HG03565 (cell line): ENCODE results near the gene PODXL.

Experiments
- ATAC-seq: cut with Tn5 transposase; IDR thresholded peaks from one replicate; pipeline ENCODE4 v1.9.1; 2021; ENCODE audit warnings: mild to moderate bottlenecking, moderate library complexity; ENCODE audit not compliant: unreplicated experiment

The PODXL gene

GRCh38 chr7:131556053-131556908, at the start of gene PODXL:
PODXL (minus strand) TSS chr7:131556628; CDS start chr7:131556359, 269 bp downstream.
- ATAC-seq: peak; percentile 48

- ATAC-seq: no peak
These were observed 49.0 kb upstream of the PODXL start for GRCh38 chr7:131605280-131605878.

- ATAC-seq: no peak
These were observed 48.4 kb upstream of the PODXL start for GRCh38 chr7:131604841-131605279.

DNA sequence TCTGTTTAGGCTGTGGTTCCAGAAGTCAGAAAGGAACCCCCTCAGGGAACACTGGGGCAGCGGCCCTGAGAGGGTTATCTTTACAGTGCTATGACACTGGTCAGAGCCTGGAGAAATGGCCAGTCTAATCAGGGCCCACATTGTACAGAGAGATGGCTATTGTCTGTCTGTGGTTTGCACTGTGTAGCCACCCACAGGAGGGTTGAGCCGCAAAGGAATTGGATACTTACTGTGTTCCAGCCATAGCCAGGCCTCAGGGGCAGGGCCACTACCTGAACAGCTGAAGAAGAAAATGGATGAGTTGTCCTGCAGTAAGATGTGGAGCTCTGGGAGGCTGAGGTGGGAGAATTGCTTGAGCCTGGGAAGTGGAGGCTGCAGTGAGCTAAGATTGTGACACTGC, 47.5 kb upstream of the PODXL start:
- ATAC-seq: no peak

DNA sequence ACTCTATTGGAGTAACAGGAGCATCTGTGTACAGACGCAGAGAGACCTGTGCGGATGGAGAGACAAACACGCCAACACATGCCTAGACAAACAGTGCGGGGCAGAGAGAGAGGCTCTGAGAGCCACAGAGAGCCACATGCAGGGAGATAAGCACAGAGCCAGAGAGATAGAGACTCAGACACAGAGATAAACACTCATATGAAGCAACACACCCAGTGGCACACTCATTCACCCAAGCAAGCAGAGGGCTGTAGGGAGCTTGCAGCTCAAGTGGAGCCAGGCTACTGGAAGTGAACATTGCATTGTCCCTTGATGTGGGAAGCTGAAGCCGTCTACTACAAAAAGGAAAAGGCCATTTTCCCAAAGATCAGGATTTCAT, 46.6 kb upstream of the PODXL start:
- no peak for ATAC-seq

DNA sequence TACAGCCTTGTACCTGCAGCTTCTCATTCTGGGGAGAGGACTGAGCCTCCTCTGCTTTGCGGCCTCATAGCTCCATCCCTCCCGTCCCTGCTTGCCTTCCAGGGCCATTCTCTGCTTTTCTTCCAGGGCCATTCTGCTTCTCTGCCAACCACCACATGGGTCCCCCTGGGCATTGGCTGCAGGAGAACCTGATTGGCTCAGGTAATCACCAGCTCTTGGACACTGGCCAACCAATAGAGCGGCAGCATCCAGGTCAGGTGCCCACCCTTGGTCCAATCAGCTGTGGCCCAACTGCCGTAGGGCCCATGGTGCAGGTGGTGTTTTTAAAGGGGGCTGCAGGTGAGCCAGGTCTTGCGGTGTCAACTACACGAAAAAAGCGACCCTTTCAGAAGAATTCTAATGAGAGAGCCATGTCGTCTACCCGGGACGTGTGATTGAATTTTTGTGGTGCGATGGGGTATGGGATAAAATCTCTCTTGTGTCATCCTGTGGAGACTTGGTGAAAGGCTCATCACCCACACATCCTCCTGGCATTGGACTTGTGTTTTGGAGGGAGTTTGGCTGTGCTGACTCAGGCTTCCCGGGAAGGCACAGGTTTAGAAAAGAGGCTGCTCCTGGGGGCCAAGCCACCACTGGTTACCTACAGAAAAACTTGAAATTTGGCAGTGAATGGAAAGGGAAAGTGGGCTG, 46.0 kb upstream of the PODXL start:
- ATAC-seq: no peak

DNA sequence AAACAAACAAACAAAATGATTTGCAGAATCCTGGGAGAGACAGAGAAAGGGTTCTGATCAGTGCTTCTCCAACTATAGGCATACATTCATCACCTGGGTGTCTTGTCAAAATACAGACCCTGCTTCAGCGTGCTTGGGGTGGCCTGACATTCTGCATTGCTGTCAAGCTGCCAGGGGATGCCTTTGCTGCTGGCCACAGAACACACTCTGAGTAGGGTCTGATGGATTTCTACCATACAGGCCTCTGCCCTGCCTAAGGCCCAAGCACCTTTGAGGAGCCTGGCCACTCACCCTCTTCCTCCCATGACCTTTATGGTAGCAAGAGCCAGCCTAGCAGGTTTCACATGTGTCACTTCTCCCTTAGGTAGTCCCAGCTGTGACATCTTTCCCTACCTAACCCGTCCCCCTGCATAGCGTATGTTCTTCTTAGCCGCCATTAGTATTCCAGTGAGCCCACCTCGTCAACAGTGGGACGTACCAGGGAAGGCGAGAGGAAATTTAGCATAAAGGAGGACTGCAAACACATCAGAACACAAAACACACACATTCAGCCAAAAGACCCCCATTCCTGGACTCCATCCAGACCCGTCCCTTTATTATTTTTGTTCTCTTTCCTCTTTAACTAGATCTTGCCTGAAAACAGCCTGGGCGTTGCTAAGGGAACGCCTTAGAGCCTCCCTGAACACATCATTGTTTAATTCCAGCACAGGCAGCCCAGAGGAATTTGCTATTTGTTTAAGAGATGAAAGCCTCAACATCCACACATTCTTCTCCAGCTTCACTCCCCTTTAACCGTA, 43.9 kb upstream of the PODXL start:
- ATAC-seq: no peak

- ATAC-seq: no peak
These were observed 40.4 kb upstream of the PODXL start for GRCh38 chr7:131596785-131597184.

DNA sequence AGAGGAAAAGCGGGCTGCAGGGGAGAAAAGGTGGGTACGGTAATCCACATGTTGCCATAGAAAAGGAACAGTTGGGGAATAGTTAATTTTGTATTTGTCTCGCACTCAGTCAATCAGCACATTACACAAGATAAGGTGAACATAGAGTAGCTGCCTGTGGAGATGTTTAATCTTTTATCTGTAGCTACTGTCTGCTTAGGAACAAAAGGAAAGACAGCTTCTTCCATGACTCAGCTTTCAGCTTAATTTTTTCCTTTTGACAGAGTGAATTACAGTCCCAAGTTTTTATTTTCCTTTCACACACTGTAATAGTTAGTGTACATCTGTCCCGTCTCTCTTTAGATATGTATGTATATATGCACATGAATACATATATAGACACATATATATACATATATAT, 39.3 kb upstream of the PODXL start:
- ATAC-seq: no peak

DNA sequence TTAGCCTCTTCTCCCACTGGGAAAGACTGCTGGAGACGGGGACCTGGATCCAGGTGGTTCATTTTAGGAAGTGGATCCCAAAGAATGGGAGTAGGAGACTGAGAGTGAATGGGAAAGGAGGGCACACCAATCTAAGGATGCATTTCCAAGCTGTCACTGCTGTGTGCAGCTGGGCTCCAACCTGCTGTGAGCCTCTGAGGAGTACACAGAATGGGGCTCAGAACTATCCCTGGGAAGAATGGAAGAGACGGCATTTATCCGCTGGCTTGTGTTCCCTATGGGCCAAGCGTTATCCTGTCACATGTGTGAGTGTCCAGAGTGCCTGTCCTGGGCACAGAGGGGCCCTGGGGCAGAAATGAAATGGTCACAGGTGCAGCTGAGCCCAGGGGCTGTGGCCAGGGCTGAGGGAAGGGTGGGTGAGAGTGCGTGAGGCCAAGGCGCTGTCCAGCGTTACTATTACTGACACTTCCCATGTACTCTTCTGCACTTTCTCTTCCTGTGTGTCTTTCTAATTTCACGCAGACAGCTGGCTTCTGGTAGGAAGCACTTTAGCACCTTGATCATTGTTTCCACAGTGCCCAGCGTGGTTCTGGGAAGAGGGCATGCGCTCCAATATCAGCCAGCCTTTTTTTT, 35.4 kb upstream of the PODXL start:
- ATAC-seq: no peak

DNA sequence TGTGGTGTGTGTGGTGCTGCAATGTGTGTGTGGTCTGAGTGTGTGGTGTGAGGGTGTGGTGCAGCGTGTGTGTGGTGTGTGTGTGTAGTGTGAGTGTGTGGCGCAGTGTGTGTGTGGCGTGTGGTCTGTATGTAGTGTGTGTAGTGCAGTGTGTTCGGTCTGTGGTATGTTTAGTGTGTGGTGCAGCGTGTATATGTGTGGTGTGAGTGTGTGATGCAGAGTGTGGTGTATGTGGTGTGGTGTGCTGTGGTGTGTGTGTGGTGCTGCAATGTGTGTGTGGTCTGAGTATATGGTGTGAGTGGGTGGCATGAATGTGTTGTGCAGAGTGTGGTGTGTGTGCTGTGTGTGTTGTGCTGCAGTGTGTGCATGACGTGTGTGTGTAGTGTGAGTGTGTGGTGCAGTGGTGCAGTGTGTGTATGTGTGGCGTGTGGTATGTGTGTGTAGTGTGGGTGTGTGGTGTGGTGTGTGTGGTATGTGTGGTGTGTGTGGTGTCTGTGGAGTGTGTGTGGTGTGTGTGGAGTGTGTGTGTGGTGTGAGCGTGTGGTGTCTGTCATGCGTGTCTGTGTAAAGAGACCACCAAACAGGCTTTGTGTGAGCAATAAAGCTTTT, 31.0 kb upstream of the PODXL start:
- no peak for ATAC-seq

DNA sequence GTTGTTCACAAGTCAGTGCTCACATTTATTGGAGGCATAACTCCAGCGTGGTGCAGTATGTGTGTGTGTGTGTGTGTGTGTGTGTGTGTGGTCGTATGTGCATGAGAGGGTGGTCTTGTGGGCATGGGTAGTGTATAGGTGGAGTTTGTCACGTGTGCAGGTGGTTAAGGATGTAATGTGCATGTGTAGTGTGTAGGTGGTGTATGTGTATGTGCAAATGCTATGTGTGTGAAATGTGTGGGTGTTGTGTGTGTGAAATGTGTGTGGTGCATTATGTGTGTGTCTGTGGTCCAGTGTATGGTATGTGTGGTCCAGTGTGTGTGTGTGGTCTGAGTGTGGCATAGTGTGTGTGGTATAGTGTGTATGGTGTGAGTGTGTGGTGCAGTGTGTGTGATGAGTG, 30.3 kb upstream of the PODXL start:
- ATAC-seq: no peak

GRCh38 chr7:131586259-131586658, 29.8 kb upstream of the PODXL start:
- no peak for ATAC-seq

DNA sequence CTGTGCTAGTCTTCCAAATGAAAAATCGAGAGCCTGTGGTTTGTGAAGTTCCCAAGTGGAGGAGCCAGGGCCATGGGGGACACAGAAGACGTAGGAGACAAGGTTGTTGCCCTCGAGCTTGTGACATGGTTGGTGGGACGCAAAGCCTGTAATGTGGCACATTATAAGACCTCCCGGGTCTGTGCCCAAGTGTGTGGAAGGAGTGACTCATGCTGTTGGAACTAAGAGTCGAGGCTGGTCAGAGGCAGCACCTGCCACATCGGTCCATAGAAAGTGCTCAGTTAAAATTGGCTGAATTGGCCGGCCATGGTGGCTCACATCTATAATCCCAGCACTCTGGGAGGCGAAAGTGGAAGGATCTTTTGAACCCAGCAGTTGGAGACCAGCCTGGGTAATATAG, 27.0 kb upstream of the PODXL start:
- no peak for ATAC-seq

DNA sequence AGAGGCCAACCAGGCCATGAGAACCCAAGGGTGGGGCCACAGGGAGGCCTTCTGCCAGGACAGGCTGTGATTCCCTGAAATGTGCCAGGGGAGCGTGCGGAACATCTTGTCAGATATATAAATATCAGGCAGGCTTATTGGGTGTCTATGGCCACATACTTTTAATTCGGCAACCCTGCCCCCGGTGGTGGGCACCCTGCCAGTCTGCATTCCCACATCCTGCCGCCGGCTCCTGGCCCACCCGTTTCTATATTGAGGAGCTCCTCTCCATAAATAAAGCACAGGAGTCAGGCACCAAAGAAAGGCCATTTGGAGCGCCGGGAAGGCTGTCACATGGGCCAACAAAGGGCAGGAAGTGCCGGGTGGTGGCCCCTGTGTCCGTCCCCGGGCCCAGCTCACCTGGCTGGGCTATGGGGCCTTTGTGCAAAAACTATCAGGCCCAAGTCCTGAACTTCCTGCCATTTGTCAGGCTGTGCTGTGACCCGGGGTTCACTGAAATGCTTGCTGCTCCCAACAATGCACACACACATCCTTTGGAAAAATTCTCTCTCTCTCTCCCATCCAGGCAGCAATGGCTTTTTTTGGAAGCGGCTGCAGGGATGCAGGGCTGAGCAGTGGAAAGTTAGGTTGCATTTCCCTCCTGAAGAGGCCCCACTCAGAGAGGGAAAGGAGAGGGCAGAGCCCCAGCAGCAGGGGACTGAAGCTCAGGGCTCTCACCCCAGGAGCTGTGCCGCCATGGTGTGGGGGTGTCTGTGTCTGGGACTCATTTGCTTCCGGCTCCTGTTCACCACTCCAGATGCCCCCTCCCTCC, 25.0 kb upstream of the PODXL start:
- no peak for ATAC-seq

DNA sequence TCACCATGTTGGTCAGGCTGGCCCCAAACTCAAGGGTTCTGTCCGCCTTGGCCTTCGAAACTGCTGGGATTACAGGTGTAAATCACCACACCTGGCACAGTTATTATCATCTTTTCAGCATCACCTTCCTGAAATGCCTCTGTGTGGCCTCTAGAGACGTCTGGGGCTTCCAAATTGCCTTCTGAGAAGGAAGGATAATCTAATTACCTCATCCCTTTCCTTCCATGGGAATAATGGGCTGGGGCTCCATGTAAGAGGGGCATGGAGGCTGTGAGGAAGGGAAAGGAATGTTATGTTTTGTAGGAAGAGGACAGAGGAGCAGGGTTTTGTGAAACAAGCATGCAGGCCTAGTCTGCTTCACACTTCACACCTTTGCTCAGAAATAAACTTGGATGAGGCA, 22.2 kb upstream of the PODXL start:
- no peak for ATAC-seq

DNA sequence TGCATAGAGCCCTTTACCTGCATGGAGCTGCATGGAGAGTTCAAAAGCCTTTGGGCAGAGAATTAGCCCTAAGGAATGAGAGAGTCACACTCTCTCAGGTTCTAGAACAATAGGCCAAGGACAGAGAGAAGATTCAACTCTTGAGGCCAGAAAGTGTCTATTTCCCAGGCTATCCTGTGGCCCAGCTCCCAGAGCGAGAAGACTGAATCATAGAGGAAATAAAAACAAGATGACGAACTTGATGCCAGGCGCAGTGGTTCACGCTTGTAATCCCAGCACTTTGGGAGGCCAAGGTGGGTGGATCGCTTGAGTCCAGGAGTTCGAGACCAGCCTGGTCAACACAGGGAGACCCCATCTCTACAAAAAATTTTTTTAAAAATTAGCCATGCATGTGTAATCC, 18.3 kb upstream of the PODXL start:
- ATAC-seq: no peak

GRCh38 chr7:131570401-131570800, 14.0 kb upstream of the PODXL start:
- no peak for ATAC-seq

GRCh38 chr7:131568970-131569369, 12.5 kb upstream of the PODXL start:
- no peak for ATAC-seq
